ENCODE results near the gene NEDD4L. TPM values are rescaled to one million over a fixed set of nuclear protein-coding genes. Genes with fewer than 3 reads are reported as not detected.

The NEDD4L gene
- polyA plus RNA-seq, 2 donors, result 10.8 to 14.1 TPM

DNA sequence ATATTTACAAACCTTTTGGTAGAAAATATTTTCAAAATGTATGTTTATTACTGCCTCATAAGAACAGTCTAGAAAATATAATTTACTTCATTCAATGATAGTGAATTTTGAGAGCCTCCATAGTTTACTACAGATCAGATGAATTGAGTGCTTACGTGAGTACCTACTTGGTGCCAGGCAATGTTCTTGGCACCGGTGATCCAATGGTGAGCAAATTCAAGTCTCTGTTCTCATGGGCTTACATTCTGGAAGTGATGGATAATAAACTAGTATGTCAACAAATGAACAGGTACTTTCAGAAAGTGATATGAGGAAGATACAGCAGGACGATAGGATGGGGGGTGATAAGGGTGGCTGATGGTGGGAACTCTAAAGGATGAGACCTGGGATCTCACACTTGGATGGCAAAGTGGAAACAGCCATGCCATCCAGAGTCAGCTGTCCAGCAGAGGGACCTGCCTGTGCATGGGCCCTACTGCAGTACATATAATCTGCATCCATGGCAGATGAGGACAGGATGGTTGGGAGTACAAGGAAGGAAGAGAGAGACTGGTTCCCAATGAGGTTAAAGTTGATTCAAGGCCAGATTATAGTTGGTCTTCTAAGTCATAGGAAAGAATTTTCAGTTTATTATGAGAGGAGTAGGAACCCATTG, 277.0 kb downstream of the NEDD4L start:
- Histone ChIP-seq H3K27me3 (ENCODE audit: control insufficient read depth in 1 of 2, insufficient read depth in 2 of 2, low read length in 2 of 2) (no peaks in the 10 kb centered on the region), H3K4me1 (ENCODE audit: control insufficient read depth in 2 of 2, insufficient read depth in 2 of 2, low read length in 1 of 2) (no peaks in the 10 kb centered on the region), H3K4me3 (ENCODE audit: low read depth in 1 of 2, low read length in 2 of 2) (no peak overlapping the region), H3K9me3 (ENCODE audit: control insufficient read depth in 2 of 2, insufficient read depth in 1 of 2, low read depth in 1 of 2, low read length in 1 of 2) (no peaks in the 10 kb centered on the region), H3K36me3 (ENCODE audit: control insufficient read depth in 2 of 2, insufficient read depth in 2 of 2, low read length in 1 of 2) (no peaks in the 10 kb centered on the region), H3K27ac (ENCODE audit: low read depth in 2 of 2, low read length in 1 of 2) (no peak overlapping the region)
- WGBS, 2 donors, result 78 to 83% methylated on average over 3 of the region's 3 CpGs

DNA sequence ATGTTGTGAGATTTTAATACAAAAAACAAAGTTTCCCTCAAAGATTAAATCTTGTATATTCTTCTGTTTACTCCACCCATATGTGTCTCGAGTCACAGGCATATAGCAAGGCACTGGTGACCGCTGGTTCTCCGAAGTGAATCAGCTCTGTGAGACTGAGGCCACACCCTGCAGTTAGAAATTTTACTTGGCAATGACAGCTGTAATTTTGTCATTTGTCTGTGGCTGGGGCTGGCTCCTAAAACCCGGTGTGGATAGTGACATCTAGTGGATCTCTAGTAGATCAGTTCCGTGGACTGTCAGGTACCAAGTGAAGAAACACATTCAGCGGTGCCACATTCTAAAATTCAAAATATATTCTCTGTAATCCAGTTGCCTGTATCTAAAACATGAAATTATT, 278.0 kb downstream of the NEDD4L start:
- Histone ChIP-seq H3K4me3 (ENCODE audit: low read depth in 1 of 2, low read length in 2 of 2) (no peak overlapping the region), H3K36me3 (ENCODE audit: control insufficient read depth in 2 of 2, insufficient read depth in 2 of 2, low read length in 1 of 2) (no peaks in the 10 kb centered on the region), H3K9me3 (ENCODE audit: control insufficient read depth in 2 of 2, insufficient read depth in 1 of 2, low read depth in 1 of 2, low read length in 1 of 2) (no peaks in the 10 kb centered on the region), H3K27me3 (ENCODE audit: control insufficient read depth in 1 of 2, insufficient read depth in 2 of 2, low read length in 2 of 2) (no peaks in the 10 kb centered on the region), H3K27ac (ENCODE audit: low read depth in 2 of 2, low read length in 1 of 2) (peak overlapping the region in 1 of 2 donors; percentile 54), H3K4me1 (ENCODE audit: control insufficient read depth in 2 of 2, insufficient read depth in 2 of 2, low read length in 1 of 2) (no peaks in the 10 kb centered on the region)
- 8 to 12% methylated on average over 6 of the region's 6 CpGs for WGBS, 2 donors

DNA sequence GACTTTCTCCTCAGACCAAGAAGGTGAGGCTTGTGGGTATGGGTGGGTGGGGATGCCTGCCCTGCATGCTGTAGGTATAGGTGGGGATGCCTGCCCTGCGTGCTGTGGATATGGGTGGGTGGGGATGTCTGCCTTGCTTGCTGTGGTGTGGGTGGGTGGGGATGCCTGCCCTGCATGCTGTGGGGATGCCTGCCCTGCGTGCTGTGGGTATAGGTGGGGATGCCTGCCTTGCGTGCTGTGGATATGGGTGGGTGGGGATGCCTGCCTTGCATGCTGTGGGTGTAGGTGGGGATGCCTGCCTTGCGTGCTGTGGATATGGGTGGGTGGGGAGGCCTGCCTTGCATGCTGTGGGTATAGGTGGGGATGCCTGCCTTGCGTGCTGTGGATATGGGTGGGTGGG, 278.4 kb downstream of the NEDD4L start:
- WGBS, 2 donors, result 81 to 84% methylated on average over 5 of the region's 5 CpGs
- no peaks in the 10 kb centered on the region for H3K27me3 ChIP-seq (ENCODE audit: control insufficient read depth in 1 of 2, insufficient read depth in 2 of 2, low read length in 2 of 2)
- H3K9me3 ChIP-seq (ENCODE audit: control insufficient read depth in 2 of 2, insufficient read depth in 1 of 2, low read depth in 1 of 2, low read length in 1 of 2), result no peaks in the 10 kb centered on the region
- H3K36me3 ChIP-seq (ENCODE audit: control insufficient read depth in 2 of 2, insufficient read depth in 2 of 2, low read length in 1 of 2), result peaks cover 0 to 1% of the 10 kb centered on the region in 2 donors
- no peak overlapping the region for H3K4me3 ChIP-seq (ENCODE audit: low read depth in 1 of 2, low read length in 2 of 2)
- no peaks in the 10 kb centered on the region for H3K4me1 ChIP-seq (ENCODE audit: control insufficient read depth in 2 of 2, insufficient read depth in 2 of 2, low read length in 1 of 2)
- no peak overlapping the region for H3K27ac ChIP-seq (ENCODE audit: low read depth in 2 of 2, low read length in 1 of 2)

DNA sequence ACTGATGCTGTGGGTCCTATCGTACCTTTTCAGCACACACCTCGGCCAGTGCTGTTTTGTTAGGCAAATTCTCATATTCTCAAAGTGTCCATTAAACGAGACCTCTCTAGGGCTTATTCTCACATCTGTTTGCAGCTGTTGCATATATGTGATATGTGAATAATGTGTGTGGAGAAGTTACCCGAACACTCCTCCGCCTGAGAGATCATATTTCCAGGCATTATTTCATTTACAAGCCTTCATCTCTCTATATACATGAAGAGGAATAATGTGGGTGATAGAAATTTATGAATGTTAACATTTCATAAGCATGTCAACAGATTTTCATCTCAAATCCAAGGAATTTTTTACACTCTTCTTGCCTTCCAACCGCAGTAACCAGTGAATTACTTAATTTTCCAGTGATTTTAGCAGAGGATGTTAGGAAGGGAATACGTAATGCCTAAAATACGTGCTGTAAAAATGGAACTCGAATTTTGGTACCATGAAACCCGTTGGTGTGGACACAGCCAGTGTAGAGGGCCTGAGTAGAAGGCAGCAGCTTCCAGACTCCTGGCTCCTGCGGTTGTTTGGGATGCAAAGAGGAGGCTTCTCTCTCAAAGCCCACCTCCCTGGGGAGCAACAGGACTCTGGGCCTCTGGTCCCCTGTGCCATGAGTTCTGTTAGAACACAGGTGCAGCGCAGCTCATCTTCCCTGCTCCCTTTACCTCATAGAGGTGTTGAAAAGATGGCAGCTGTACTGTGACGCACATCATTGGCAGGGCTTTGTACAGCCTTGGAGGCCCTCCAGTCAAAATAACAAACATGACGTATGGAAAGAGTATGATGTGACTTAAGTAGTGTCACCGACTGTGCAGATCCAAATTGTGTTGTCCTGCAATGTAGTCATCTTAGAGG, 280.1 kb downstream of the NEDD4L start:
- Histone ChIP-seq H3K9me3 (ENCODE audit: control insufficient read depth in 2 of 2, insufficient read depth in 1 of 2, low read depth in 1 of 2, low read length in 1 of 2) (no peaks in the 10 kb centered on the region), H3K4me1 (ENCODE audit: control insufficient read depth in 2 of 2, insufficient read depth in 2 of 2, low read length in 1 of 2) (no peaks in the 10 kb centered on the region), H3K27ac (ENCODE audit: low read depth in 2 of 2, low read length in 1 of 2) (no peak overlapping the region), H3K27me3 (ENCODE audit: control insufficient read depth in 1 of 2, insufficient read depth in 2 of 2, low read length in 2 of 2) (no peaks in the 10 kb centered on the region), H3K4me3 (ENCODE audit: low read depth in 1 of 2, low read length in 2 of 2) (no peak overlapping the region), H3K36me3 (ENCODE audit: control insufficient read depth in 2 of 2, insufficient read depth in 2 of 2, low read length in 1 of 2) (peaks cover 0 to 1% of the 10 kb centered on the region in 2 donors)
- 88 to 89% methylated on average over 15 of the region's 15 CpGs for WGBS, 2 donors

DNA sequence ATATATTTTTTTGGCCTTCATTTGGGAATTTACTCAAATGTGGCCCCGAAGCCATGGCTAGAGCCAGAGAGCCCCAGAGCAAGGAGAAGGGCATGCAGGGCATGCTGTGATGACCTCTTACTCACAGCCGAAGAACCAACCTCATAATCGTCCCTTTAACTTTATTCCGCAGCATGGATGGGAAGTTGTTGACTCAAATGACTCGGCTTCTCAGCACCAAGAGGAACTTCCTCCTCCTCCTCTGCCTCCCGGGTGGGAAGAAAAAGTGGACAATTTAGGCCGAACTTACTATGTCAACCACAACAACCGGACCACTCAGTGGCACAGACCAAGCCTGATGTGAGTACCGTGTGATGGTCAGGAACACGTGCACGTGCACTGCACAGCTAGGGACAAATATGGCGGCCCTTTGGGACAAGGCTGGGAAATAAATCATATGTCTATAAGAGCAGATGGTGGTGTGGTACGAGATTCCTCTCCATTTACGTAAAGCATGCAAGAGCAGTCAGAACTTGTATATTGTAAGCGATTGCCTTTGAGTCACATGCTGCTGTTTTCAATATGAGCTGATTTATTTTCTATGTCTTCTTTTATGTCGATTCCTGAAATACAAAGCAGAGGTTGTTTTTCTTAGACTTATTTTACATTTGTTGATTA, 280.9 kb downstream of the NEDD4L start:
- H3K36me3 ChIP-seq (ENCODE audit: control insufficient read depth in 2 of 2, insufficient read depth in 2 of 2, low read length in 1 of 2), result peaks cover 0 to 1% of the 10 kb centered on the region in 2 donors
- WGBS, 2 donors, result 87 to 92% methylated on average over 16 of the region's 16 CpGs
- no peaks in the 10 kb centered on the region for H3K27me3 ChIP-seq (ENCODE audit: control insufficient read depth in 1 of 2, insufficient read depth in 2 of 2, low read length in 2 of 2)

DNA sequence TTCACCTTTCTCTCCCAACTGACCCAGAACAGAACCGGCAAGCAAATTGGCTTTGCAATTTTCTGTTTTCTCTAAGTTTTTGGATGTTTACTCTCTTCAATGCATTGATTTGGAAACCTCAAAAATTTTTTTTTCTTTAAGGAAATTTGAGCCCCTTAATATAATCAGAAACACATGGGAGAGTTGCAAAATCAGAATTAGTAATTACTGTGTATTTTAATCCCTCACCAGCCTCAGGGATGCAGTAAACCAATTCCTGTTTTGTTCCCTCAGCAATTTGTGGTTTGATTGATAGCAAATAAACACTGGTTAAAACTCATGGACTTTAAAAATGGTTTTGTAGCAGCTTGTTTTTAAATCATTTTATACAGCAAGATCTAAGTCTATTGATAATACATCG, 281.5 kb downstream of the NEDD4L start:
- no peaks in the 10 kb centered on the region for H3K27me3 ChIP-seq (ENCODE audit: control insufficient read depth in 1 of 2, insufficient read depth in 2 of 2, low read length in 2 of 2)
- no peak overlapping the region for H3K4me3 ChIP-seq (ENCODE audit: low read depth in 1 of 2, low read length in 2 of 2)
- 75 to 82% methylated on average over 2 of the region's 2 CpGs for WGBS, 2 donors
- no peaks in the 10 kb centered on the region for H3K9me3 ChIP-seq (ENCODE audit: control insufficient read depth in 2 of 2, insufficient read depth in 1 of 2, low read depth in 1 of 2, low read length in 1 of 2)
- H3K36me3 ChIP-seq (ENCODE audit: control insufficient read depth in 2 of 2, insufficient read depth in 2 of 2, low read length in 1 of 2), result peaks cover 0 to 1% of the 10 kb centered on the region in 2 donors
- no peak overlapping the region for H3K27ac ChIP-seq (ENCODE audit: low read depth in 2 of 2, low read length in 1 of 2)
- no peaks in the 10 kb centered on the region for H3K4me1 ChIP-seq (ENCODE audit: control insufficient read depth in 2 of 2, insufficient read depth in 2 of 2, low read length in 1 of 2)

More for the DNA sequence above, 280.9 kb downstream of the NEDD4L start:
- Histone ChIP-seq H3K27ac (ENCODE audit: low read depth in 2 of 2, low read length in 1 of 2) (no peak overlapping the region), H3K4me3 (ENCODE audit: low read depth in 1 of 2, low read length in 2 of 2) (no peak overlapping the region), H3K9me3 (ENCODE audit: control insufficient read depth in 2 of 2, insufficient read depth in 1 of 2, low read depth in 1 of 2, low read length in 1 of 2) (no peaks in the 10 kb centered on the region), H3K4me1 (ENCODE audit: control insufficient read depth in 2 of 2, insufficient read depth in 2 of 2, low read length in 1 of 2) (no peaks in the 10 kb centered on the region)

DNA sequence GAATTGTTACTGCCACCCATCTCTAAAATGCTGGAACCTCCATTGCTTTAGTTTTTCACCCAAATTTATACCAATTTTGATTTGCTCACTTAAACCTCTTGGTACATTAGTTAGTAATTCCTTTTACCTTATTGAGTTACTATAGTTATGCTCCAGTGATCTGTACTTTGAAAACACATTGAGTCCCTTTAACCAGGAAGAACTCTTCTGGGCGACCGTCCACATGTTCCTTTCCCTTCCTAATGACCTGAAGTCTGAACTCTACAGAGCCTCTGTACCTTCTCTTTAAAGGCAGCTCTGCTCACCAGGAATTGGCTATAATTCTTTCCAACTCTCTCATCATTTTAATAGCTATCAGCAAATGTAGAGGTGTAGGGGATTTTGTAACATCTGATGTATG, 290.0 kb downstream of the NEDD4L start:
- 88 to 91% methylated on average over 2 of the region's 2 CpGs for WGBS, 2 donors
- H3K27ac ChIP-seq (ENCODE audit: low read depth in 2 of 2, low read length in 1 of 2), result no peak overlapping the region
- H3K27me3 ChIP-seq (ENCODE audit: control insufficient read depth in 1 of 2, insufficient read depth in 2 of 2, low read length in 2 of 2), result no peaks in the 10 kb centered on the region
- no peaks in the 10 kb centered on the region for H3K9me3 ChIP-seq (ENCODE audit: control insufficient read depth in 2 of 2, insufficient read depth in 1 of 2, low read depth in 1 of 2, low read length in 1 of 2)
- H3K4me3 ChIP-seq (ENCODE audit: low read depth in 1 of 2, low read length in 2 of 2), result no peak overlapping the region
- no peaks in the 10 kb centered on the region for H3K4me1 ChIP-seq (ENCODE audit: control insufficient read depth in 2 of 2, insufficient read depth in 2 of 2, low read length in 1 of 2)
- peaks cover 0 to 2% of the 10 kb centered on the region in 2 donors for H3K36me3 ChIP-seq (ENCODE audit: control insufficient read depth in 2 of 2, insufficient read depth in 2 of 2, low read length in 1 of 2)

DNA sequence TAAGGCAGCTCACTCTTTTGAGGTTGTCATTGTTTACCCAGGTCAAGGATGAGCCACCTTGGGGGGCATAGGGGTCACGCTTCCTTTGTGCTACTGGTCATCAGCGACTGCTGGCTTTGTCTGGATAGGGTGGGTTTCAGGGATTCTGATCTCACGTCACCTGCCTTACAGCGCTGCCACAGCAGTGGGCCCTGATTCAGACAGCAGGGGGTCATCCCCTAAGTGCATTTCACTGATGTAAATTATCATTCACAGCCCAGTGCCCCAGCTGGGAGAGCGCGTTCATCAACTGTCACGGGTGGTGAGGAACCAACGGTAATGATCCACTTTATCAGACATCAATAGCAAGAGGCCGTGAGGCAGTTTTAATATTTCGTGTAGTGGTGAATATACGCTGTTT, 291.2 kb downstream of the NEDD4L start:
- H3K4me1 ChIP-seq (ENCODE audit: control insufficient read depth in 2 of 2, insufficient read depth in 2 of 2, low read length in 1 of 2), result no peaks in the 10 kb centered on the region
- no peak overlapping the region for H3K27ac ChIP-seq (ENCODE audit: low read depth in 2 of 2, low read length in 1 of 2)
- no peaks in the 10 kb centered on the region for H3K27me3 ChIP-seq (ENCODE audit: control insufficient read depth in 1 of 2, insufficient read depth in 2 of 2, low read length in 2 of 2)
- peaks cover 0 to 2% of the 10 kb centered on the region in 2 donors for H3K36me3 ChIP-seq (ENCODE audit: control insufficient read depth in 2 of 2, insufficient read depth in 2 of 2, low read length in 1 of 2)
- WGBS, 2 donors, result 92% methylated on average over 11 of the region's 11 CpGs
- no peak overlapping the region for H3K4me3 ChIP-seq (ENCODE audit: low read depth in 1 of 2, low read length in 2 of 2)
- H3K9me3 ChIP-seq (ENCODE audit: control insufficient read depth in 2 of 2, insufficient read depth in 1 of 2, low read depth in 1 of 2, low read length in 1 of 2), result no peaks in the 10 kb centered on the region

DNA sequence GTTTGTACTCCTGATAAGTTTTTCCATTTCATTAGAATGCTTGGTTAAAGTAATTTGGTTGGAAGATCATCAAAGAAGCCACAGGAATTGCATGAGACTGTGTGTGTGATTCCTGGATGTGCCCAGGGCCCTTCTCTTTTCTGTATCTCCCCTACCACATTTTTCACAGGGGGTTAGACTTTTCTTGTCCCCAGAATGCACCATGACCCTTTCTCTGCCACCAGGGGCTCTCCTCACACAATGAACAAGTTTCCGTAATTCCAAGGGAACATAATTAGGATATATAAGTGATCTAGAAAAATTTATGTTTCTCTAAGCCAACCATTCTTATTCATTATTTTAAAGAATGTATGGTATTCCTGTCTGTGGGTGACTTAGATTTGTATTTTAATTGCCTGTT, 291.8 kb downstream of the NEDD4L start:
- Histone ChIP-seq H3K27ac (ENCODE audit: low read depth in 2 of 2, low read length in 1 of 2) (no peak overlapping the region), H3K27me3 (ENCODE audit: control insufficient read depth in 1 of 2, insufficient read depth in 2 of 2, low read length in 2 of 2) (no peaks in the 10 kb centered on the region), H3K4me3 (ENCODE audit: low read depth in 1 of 2, low read length in 2 of 2) (no peak overlapping the region), H3K4me1 (ENCODE audit: control insufficient read depth in 2 of 2, insufficient read depth in 2 of 2, low read length in 1 of 2) (no peaks in the 10 kb centered on the region), H3K9me3 (ENCODE audit: control insufficient read depth in 2 of 2, insufficient read depth in 1 of 2, low read depth in 1 of 2, low read length in 1 of 2) (no peaks in the 10 kb centered on the region), H3K36me3 (ENCODE audit: control insufficient read depth in 2 of 2, insufficient read depth in 2 of 2, low read length in 1 of 2) (peaks cover 0 to under 1% of the 10 kb centered on the region in 2 donors)
- WGBS, 2 donors, result 95 to 100% methylated on average over 1 of the region's 1 CpG

Data from esophagus (tissue), 2 donors.